ENCODE measurements around the gene ZNF148. TPM values are rescaled to one million over a fixed set of nuclear protein-coding genes. Genes with fewer than 3 reads are reported as not detected.

The ZNF148 gene
- total RNA-seq, 1 donor from 2014 or later, result 31.6 TPM

GRCh38 chr3:125256675-125257074 is 118.5 kb downstream of the ZNF148 start:
- no peak for TF ChIP-seq CTCF (IDR thresholded peaks at IDR 0.05; ENCODE audit: partially characterized antibody, unreplicated experiment)
- Mint-ChIP-seq H3K36me3 (ENCODE audit: unreplicated experiment) (peaks cover 8% of the 10 kb centered on the region), H3K27me3 (ENCODE audit: unreplicated experiment) (no peaks in the 10 kb centered on the region)

GRCh38 chr3:125250973-125251372 is 124.2 kb downstream of the ZNF148 start:
- H3K4me3 Mint-ChIP-seq (ENCODE audit: unreplicated experiment), result no peak overlapping the region
- no peaks in the 10 kb centered on the region for H3K36me3 Mint-ChIP-seq (ENCODE audit: unreplicated experiment)
- no peak overlapping the region for H3K27ac Mint-ChIP-seq (ENCODE audit: unreplicated experiment)
- no peaks in the 10 kb centered on the region for H3K27me3 Mint-ChIP-seq (ENCODE audit: unreplicated experiment)
- no peak for DNase-seq
- no peaks in the 10 kb centered on the region for H3K9me3 Mint-ChIP-seq (ENCODE audit: unreplicated experiment)
- H3K4me1 Mint-ChIP-seq (ENCODE audit: low read depth, unreplicated experiment), result no peaks in the 10 kb centered on the region
- no peak for TF ChIP-seq CTCF (IDR thresholded peaks at IDR 0.05; ENCODE audit: partially characterized antibody, unreplicated experiment)

More at GRCh38 chr3:125256675-125257074, 118.5 kb downstream of the ZNF148 start:
- H3K9me3 Mint-ChIP-seq (ENCODE audit: unreplicated experiment), result peaks cover 5% of the 10 kb centered on the region
- H3K4me1 Mint-ChIP-seq (ENCODE audit: low read depth, unreplicated experiment), result peaks cover 4% of the 10 kb centered on the region
- no peak overlapping the region for H3K27ac Mint-ChIP-seq (ENCODE audit: unreplicated experiment)
- no peak for DNase-seq
- H3K4me3 Mint-ChIP-seq (ENCODE audit: unreplicated experiment), result no peak overlapping the region

- H3K4me3 Mint-ChIP-seq (ENCODE audit: unreplicated experiment), result no peak overlapping the region
- H3K4me1 Mint-ChIP-seq (ENCODE audit: low read depth, unreplicated experiment), result no peaks in the 10 kb centered on the region
- no peaks in the 10 kb centered on the region for H3K27me3 Mint-ChIP-seq (ENCODE audit: unreplicated experiment)
- no peak for DNase-seq
- H3K27ac Mint-ChIP-seq (ENCODE audit: unreplicated experiment), result no peak overlapping the region
- no peaks in the 10 kb centered on the region for H3K36me3 Mint-ChIP-seq (ENCODE audit: unreplicated experiment)
- no peak for TF ChIP-seq CTCF (IDR thresholded peaks at IDR 0.05; ENCODE audit: partially characterized antibody, unreplicated experiment)
- H3K9me3 Mint-ChIP-seq (ENCODE audit: unreplicated experiment), result no peaks in the 10 kb centered on the region
These were observed 128.9 kb downstream of the ZNF148 start for GRCh38 chr3:125246237-125246636.

- no peak for TF ChIP-seq CTCF (IDR thresholded peaks at IDR 0.05; ENCODE audit: partially characterized antibody, unreplicated experiment)
- H3K27me3 Mint-ChIP-seq (ENCODE audit: unreplicated experiment), result no peaks in the 10 kb centered on the region
These were observed 129.6 kb downstream of the ZNF148 start for GRCh38 chr3:125245521-125245920.

GRCh38 chr3:125240496-125240895 is 134.6 kb downstream of the ZNF148 start:
- H3K27ac Mint-ChIP-seq (ENCODE audit: unreplicated experiment), result no peak overlapping the region
- no peaks in the 10 kb centered on the region for H3K27me3 Mint-ChIP-seq (ENCODE audit: unreplicated experiment)
- no peak overlapping the region for H3K4me3 Mint-ChIP-seq (ENCODE audit: unreplicated experiment)
- H3K36me3 Mint-ChIP-seq (ENCODE audit: unreplicated experiment), result no peaks in the 10 kb centered on the region
- no peaks in the 10 kb centered on the region for H3K9me3 Mint-ChIP-seq (ENCODE audit: unreplicated experiment)
- no peaks in the 10 kb centered on the region for H3K4me1 Mint-ChIP-seq (ENCODE audit: low read depth, unreplicated experiment)
- DNase-seq, result no peak
- TF ChIP-seq CTCF (IDR thresholded peaks at IDR 0.05; ENCODE audit: partially characterized antibody, unreplicated experiment), result no peak

More at GRCh38 chr3:125245521-125245920, 129.6 kb downstream of the ZNF148 start:
- Mint-ChIP-seq H3K4me1 (ENCODE audit: low read depth, unreplicated experiment) (no peaks in the 10 kb centered on the region), H3K9me3 (ENCODE audit: unreplicated experiment) (no peaks in the 10 kb centered on the region), H3K4me3 (ENCODE audit: unreplicated experiment) (no peak overlapping the region), H3K36me3 (ENCODE audit: unreplicated experiment) (no peaks in the 10 kb centered on the region), H3K27ac (ENCODE audit: unreplicated experiment) (no peak overlapping the region)
- no peak for DNase-seq

Data from glutamatergic neuron (in vitro differentiated cells).